Gastrocnemius medialis (tissue), 4 donors: ENCODE measurements around the gene MRPL51. TPM values are rescaled to one million over a fixed set of nuclear protein-coding genes. Genes with fewer than 3 reads are reported as not detected.

Experiments used
- ATAC-seq, 2 donors: fragments of 150-250 bp; one replicate each; pipeline ENCODE4 v1.9.1; 2016
- DNase-seq, 2 donors: peaks; one replicate each; pipeline ENCODE4 v3.0.0-alpha.2; 2019
- H3K27ac ChIP-seq, 4 donors: fragments of 200-600 bp; sonication (generic); 1 replicate in 1 of 4; 2 replicates in 3 of 4; pipeline ENCODE4 v1.5.1; 2016 to 2018; ENCODE audit warnings: mild to moderate bottlenecking in 2 of 4, moderate library complexity in 1 of 4
- H3K27me3 ChIP-seq, 3 donors: fragments of 200-600 bp; sonication (generic) in 2 of 3; 1 replicate in 1 of 3; 2 replicates in 2 of 3; pipeline versions ENCODE4 v1.5.1 to v1.6.0; 2016 to 2019; ENCODE audit warnings: mild to moderate bottlenecking in 1 of 3, moderate library complexity in 1 of 3
- H3K36me3 ChIP-seq, 2 donors: fragments of 200-600 bp; sonication (generic) in 1 of 2; one replicate each; pipeline ENCODE4 v1.5.1; 2017 to 2018
- H3K4me1 ChIP-seq, 2 donors: fragments of 200-600 bp; sonication (generic) in 1 of 2; one replicate each; pipeline ENCODE4 v1.5.1; 2016 to 2017; ENCODE audit warnings: mild to moderate bottlenecking in 2 of 2
- H3K4me3 ChIP-seq, 4 donors: fragments of 200-600 bp; sonication (generic) in 3 of 4; 1 replicate in 1 of 4; 2 replicates in 3 of 4; pipeline ENCODE4 v1.5.1; 2016 to 2019; ENCODE audit warnings: mild to moderate bottlenecking in 2 of 4
- H3K9me3 ChIP-seq, 3 donors: fragments of 200-600 bp; sonication (generic) in 2 of 3; 1 replicate in 1 of 3; 2 replicates in 2 of 3; pipeline ENCODE4 v1.5.1; 2016 to 2019
- CTCF ChIP-seq, 5 experiments: fragments of 450-650 bp in 3 of 5; fragments of 200-600 bp in 2 of 5; sonication (generic) in 2 of 5; IDR thresholded peaks in 4 of 5; conservative IDR thresholded peaks in 1 of 5; 1 replicate in 4 of 5; 2 replicates in 1 of 5; pipeline ENCODE4 v1.5.1; 2016 to 2019; ENCODE audit warnings: antibody characterized with exemption in 5 of 5, mild to moderate bottlenecking in 3 of 5, moderate library complexity in 3 of 5
- POLR2A ChIP-seq, 2 donors: fragments of 450-650 bp; IDR thresholded peaks; one replicate each; pipeline ENCODE4 v1.6.1; 2017; ENCODE audit warnings: antibody characterized with exemption in 2 of 2, mild to moderate bottlenecking in 2 of 2, moderate library complexity in 2 of 2
- in situ Hi-C, 4 donors: fragments of 200-750 bp; cut with MboI; loops; one replicate each; pipeline versions ENCODE4 v1.15.0 to v1.8.0; 2017; ENCODE audit warnings: low sequenced_read_pairs in 4 of 4
- intact Hi-C: fragments of 100-400 bp; cut with DNase I; formaldehyde crosslinking; loops from one replicate; pipeline ENCODE4 v1.15.1; 2023; ENCODE audit warnings: low total_unique reads
- total RNA-seq, 4 donors: library from RNA; depleted of rRNA; stranded (reverse); fragments of >200 nt; gene quantifications; one replicate each; pipeline versions ENCODE4 v1.1.0 to v1.2.3, GENCODE V29; 2016

Gene MRPL51
- total RNA-seq, 4 donors from 2014 or later = 76.6 to 147 (median 124) TPM

- peaks cover 35 to 47% of the 10 kb centered on the region in 2 donors for H3K4me1 ChIP-seq
- ATAC-seq = peak; percentile 34 to 38
- peak overlapping the region; percentile 91 to 97 (median 96) for H3K27ac ChIP-seq
- peak overlapping the region; percentile 75 to 87 (median 76) for H3K4me3 ChIP-seq
- H3K9me3 ChIP-seq = no peaks in the 10 kb centered on the region
- TF ChIP-seq POLR2A (IDR thresholded peaks at IDR 0.05) (peak in 1 of 2 donors; percentile 4), CTCF (IDR thresholded peaks at IDR 0.05 in 4 of 5, conservative IDR thresholded peaks at IDR 0.05 in 1 of 5) (no peak)
- peaks cover 0 to 56% of the 10 kb centered on the region in 2 donors for H3K36me3 ChIP-seq
- intact Hi-C loops (loop anchor here (5.0 kb wide), 1 partner anchor 211 kb away; no protein-coding TSS in a partner anchor), in situ Hi-C loops (loop anchor here in 2 of 4 donors (5.0 to 25.0 kb wide), 3 partner anchors 41 to 121 kb away; partner anchors contain the start of genes MRPL51 (in 1 of the 2) and NCAPD2 (in 1 of the 2))
- DNase-seq = peak in 1 of 2 donors; percentile 61
- H3K27me3 ChIP-seq = no peaks in the 10 kb centered on the region
Observed at GRCh38 chr12:6532927-6533652, 40.0 kb upstream of the MRPL51 start.

- Histone ChIP-seq H3K4me1 (peaks cover 35 to 42% of the 10 kb centered on the region in 2 donors), H3K27ac (peak overlapping the region; percentile 91 to 97 (median 96)), H3K4me3 (peak overlapping the region; percentile 75 to 87 (median 76)), H3K27me3 (no peaks in the 10 kb centered on the region), H3K36me3 (peaks cover 0 to 56% of the 10 kb centered on the region in 2 donors), H3K9me3 (no peaks in the 10 kb centered on the region)
- peak in 1 of 2 donors; percentile 62 for DNase-seq
- ATAC-seq = no peak
- in situ Hi-C loops = loop anchor here in 2 of 4 donors (5.0 to 25.0 kb wide), 3 partner anchors 40 to 120 kb away; partner anchors contain the start of genes MRPL51 (in 1 of the 2) and NCAPD2 (in 1 of the 2)
- no peak for TF ChIP-seq POLR2A (IDR thresholded peaks at IDR 0.05)
- TF ChIP-seq CTCF (IDR thresholded peaks at IDR 0.05 in 4 of 5, conservative IDR thresholded peaks at IDR 0.05 in 1 of 5) = no peak
- intact Hi-C loops = loop anchor here (5.0 kb wide), 1 partner anchor 210 kb away; no protein-coding TSS in a partner anchor
Observed at GRCh38 chr12:6532051-6532926, 39.2 kb upstream of the MRPL51 start.

GRCh38 chr12:6530576-6531260, 37.7 kb upstream of the MRPL51 start:
- DNase-seq = no peak
- Histone ChIP-seq H3K9me3 (no peaks in the 10 kb centered on the region), H3K4me3 (no peak overlapping the region), H3K27ac (peak overlapping the region in 3 of 4 donors; percentile 1 to 96 (median 91)), H3K36me3 (peaks cover 0 to 57% of the 10 kb centered on the region in 2 donors), H3K27me3 (no peaks in the 10 kb centered on the region), H3K4me1 (peaks cover 23 to 27% of the 10 kb centered on the region in 2 donors)
- no peak for TF ChIP-seq CTCF (IDR thresholded peaks at IDR 0.05 in 4 of 5, conservative IDR thresholded peaks at IDR 0.05 in 1 of 5)
- no peak for TF ChIP-seq POLR2A (IDR thresholded peaks at IDR 0.05)
- no peak for ATAC-seq
- intact Hi-C loops = loop anchor here (5.0 kb wide), 1 partner anchor 208 kb away; no protein-coding TSS in a partner anchor
- in situ Hi-C loops = loop anchor here in 2 of 4 donors (5.0 to 25.0 kb wide), 3 partner anchors 38 to 118 kb away; partner anchors contain the start of genes MRPL51 (in 1 of the 2) and NCAPD2 (in 1 of the 2)

- in situ Hi-C loops (loop anchor here in 1 of 4 donors (25.0 kb wide), 1 partner anchor 117 kb away; no protein-coding TSS in a partner anchor), intact Hi-C loops (no loop called here)
- Histone ChIP-seq H3K4me1 (peaks cover 20 to 22% of the 10 kb centered on the region in 2 donors), H3K9me3 (no peaks in the 10 kb centered on the region), H3K27me3 (no peaks in the 10 kb centered on the region), H3K27ac (no peak overlapping the region), H3K4me3 (no peak overlapping the region), H3K36me3 (peaks cover 0 to 71% of the 10 kb centered on the region in 2 donors)
- ATAC-seq (no peak), DNase-seq (no peak)
- TF ChIP-seq CTCF (IDR thresholded peaks at IDR 0.05 in 4 of 5, conservative IDR thresholded peaks at IDR 0.05 in 1 of 5) = no peak
- no peak for TF ChIP-seq POLR2A (IDR thresholded peaks at IDR 0.05)
Observed at GRCh38 chr12:6529291-6529737, 36.3 kb upstream of the MRPL51 start.
